ENCODE results near the gene CPPED1.

The CPPED1 gene

DNA sequence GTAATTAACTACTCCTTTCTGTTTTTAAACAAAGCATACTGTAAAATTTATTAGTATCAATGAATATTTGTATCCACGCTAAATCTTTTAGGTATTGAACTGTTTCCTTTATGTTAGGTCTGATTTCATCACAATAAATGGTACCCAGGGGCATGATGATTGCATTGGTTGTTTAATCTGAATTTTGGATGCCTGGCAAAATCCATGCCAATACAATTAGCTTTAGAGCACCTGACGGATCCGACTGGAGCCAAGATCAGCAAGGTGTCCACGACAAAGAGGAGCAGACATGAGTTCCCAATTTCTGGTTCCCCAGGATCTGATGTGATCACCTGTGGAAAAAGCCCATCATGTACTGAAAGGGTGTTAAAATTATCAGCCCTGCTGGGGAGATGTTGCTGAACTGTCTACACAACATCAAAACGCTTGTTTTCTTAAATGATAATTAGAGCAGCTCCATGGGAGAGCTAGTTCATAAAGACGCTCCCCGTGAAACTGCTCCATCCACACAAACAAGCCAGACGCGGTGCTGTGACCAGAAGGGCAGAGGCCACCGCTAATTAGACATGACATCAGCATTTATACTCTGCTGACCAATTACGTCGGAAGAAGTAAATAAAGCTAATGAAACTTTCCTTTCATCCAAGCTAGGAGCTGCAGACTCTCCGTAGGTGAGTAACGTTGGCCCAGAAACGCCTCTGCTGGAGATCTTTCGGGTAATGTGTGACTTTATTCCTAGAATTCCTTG lies 151.7 kb downstream of the CPPED1 start:
- no peak for DNase-seq (ENCODE audit: low read depth in 3 of 3, low spot score in 1 of 3)

DNA sequence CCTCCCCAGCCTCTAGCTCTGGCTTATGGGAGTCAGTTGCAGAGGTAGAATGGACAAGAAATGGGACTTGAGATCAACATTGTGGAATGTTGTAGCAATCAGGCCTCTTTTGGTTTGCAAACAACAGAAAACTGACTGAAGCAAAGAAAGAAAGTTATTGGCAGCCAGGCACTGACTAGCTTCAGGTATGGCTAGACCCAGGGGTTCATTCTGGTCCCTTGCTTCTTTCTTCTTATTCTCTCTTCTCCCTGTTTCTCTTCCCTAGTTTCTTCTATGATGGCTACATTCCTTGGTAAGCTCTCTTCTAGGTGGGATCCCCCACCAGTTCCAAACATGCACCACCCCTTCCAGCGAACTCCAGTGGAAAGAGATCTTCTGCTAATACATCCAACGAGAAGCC lies 154.3 kb downstream of the CPPED1 start:
- DNase-seq (ENCODE audit: low read depth in 3 of 3, low spot score in 1 of 3): no peak

DNA sequence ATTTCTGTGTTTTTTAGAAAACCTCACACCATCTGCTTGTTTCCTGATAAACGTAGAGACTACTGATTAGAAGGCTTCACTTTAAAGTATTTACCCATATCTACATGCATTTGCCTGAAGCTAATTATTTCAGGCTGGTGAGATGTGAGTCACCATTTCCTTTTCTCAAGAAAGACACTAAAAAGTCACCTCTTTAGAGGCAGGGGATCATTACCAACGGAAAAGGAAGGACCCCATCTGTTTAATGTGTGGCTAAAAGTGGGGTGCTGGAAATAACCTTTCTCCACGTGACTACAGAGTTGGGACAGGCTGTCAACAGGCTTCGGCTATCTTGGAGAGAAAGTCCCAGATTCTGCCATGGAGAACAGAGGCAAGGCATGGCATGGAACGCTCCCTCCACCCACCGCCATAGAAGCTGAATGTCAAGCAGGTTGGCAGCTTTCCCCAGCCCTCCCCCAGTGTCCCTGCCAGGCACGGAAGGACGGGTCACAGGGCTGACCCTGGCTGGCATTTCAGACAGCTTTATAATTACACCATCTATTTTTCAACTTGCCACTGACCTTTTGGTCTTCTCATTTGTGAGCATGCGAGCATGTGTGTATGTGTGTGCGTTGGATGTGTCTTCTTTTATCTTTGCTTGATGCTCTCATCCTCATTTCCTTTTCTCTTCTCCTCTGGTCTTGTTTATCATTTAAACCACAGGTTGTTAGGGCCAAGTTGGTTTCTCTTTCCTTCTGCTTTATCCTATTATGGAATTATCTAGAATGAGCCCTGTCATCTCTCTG lies 157.0 kb downstream of the CPPED1 start:
- DNase-seq (ENCODE audit: low read depth in 3 of 3, low spot score in 1 of 3): peak in 1 of 3 donors; percentile 10

GRCh38 chr16:12646098-12646489 lies 157.6 kb downstream of the CPPED1 start:
- no peak for DNase-seq (ENCODE audit: low read depth in 3 of 3, low spot score in 1 of 3)

DNA sequence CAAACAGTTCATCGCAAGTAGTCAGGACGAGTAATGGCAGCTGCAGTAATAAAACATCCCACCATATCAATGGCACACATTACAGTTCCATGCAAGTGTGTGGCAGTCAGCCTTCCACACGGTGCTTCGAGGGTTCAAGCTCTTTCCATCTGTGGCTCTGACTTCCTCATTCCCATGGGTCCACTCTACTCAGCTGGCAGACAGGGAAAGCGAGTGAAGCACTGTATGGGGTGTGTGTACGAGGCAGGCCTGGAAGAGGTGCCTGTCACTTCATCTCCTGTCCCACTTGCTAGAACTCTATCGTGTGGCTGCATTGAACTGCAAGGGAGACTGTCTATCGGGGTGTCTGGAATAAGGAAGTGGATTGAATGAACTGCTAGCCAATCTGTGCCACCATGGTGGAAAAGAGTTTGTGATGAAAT lies 160.6 kb downstream of the CPPED1 start:
- no peak for DNase-seq (ENCODE audit: low read depth in 3 of 3, low spot score in 1 of 3)

- DNase-seq (ENCODE audit: low read depth in 3 of 3, low spot score in 1 of 3): no peak
Observed at GRCh38 chr16:12639044-12639443, 164.6 kb downstream of the CPPED1 start.

GRCh38 chr16:12637002-12637401 lies 166.7 kb downstream of the CPPED1 start:
- no peak for DNase-seq (ENCODE audit: low read depth in 3 of 3, low spot score in 1 of 3)

DNA sequence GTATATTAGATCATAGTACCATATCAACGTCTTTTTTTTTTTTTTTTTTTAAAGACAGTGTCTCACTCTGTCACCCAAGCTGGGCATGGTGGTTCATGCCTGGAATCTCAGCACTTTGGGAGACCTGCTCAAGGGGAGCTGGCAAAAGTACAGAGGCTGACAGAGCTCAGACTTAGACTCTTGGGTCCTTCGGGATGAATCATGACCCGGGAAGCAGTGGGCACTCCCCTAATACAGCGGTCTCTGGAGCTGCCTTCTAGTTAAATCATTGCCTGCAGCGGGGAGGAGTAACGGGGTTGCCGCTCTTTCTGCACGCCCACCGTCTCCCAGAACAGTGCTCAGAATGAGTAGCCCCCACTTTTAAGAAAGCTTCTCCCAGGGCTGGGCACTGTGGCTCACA lies 174.4 kb downstream of the CPPED1 start:
- DNase-seq (ENCODE audit: low read depth in 3 of 3, low spot score in 1 of 3): no peak

GRCh38 chr16:12628536-12628935 lies 175.2 kb downstream of the CPPED1 start:
- DNase-seq (ENCODE audit: low read depth in 3 of 3, low spot score in 1 of 3): no peak

GRCh38 chr16:12627394-12627793 lies 176.3 kb downstream of the CPPED1 start:
- no peak for DNase-seq (ENCODE audit: low read depth in 3 of 3, low spot score in 1 of 3)

GRCh38 chr16:12626411-12626810 lies 177.3 kb downstream of the CPPED1 start:
- DNase-seq (ENCODE audit: low read depth in 3 of 3, low spot score in 1 of 3): no peak

GRCh38 chr16:12625716-12626115 lies 178.0 kb downstream of the CPPED1 start:
- no peak for DNase-seq (ENCODE audit: low read depth in 3 of 3, low spot score in 1 of 3)

- DNase-seq (ENCODE audit: low read depth in 3 of 3, low spot score in 1 of 3): no peak
Observed at GRCh38 chr16:12625068-12625467, 178.6 kb downstream of the CPPED1 start.

DNA sequence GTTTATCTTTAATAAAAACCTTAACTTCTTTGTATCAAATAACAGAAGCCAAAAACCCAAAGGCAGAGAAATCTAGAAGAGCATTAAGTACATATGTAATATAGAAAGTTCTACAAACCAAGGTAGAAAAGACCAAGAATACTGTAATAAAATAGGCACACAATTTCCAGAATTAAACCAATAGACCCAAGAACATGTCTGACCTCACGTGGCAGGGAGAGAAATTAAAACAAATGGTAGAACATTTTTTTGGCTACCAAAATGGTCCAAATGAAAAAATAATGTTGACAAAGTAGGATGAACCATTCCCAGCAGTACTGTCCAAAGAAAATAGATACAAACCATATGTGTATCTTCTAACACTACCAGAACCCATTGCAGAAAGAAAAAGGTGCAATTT lies 183.5 kb downstream of the CPPED1 start:
- DNase-seq (ENCODE audit: low read depth in 3 of 3, low spot score in 1 of 3): no peak

- no peak for DNase-seq (ENCODE audit: low read depth in 3 of 3, low spot score in 1 of 3)
Observed at GRCh38 chr16:12618515-12618914, 185.2 kb downstream of the CPPED1 start.

DNA sequence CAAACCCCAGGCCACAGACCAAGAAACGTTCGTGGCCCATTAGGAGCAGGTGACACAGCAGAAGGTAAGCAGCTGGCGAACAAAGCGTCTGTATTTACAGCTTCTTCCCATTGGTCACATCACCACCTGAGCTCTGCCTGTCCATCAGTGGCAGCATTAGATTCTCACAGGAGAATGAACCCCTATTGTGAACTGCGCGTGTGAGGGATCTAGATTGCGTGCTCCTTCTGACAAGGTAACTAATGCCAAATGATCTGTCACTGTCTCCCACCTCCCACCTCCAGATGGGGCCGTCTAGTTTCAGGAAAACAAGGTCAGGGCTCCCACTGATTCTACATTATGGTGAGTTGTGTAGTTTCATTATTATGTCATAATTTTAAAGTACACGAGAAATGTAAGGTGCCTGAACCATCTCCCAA lies 186.3 kb downstream of the CPPED1 start:
- peak in 1 of 3 donors; percentile 4 for DNase-seq (ENCODE audit: low read depth in 3 of 3, low spot score in 1 of 3)

- no peak for DNase-seq (ENCODE audit: low read depth in 3 of 3, low spot score in 1 of 3)
Observed at GRCh38 chr16:12614662-12615278, 188.9 kb downstream of the CPPED1 start.

DNA sequence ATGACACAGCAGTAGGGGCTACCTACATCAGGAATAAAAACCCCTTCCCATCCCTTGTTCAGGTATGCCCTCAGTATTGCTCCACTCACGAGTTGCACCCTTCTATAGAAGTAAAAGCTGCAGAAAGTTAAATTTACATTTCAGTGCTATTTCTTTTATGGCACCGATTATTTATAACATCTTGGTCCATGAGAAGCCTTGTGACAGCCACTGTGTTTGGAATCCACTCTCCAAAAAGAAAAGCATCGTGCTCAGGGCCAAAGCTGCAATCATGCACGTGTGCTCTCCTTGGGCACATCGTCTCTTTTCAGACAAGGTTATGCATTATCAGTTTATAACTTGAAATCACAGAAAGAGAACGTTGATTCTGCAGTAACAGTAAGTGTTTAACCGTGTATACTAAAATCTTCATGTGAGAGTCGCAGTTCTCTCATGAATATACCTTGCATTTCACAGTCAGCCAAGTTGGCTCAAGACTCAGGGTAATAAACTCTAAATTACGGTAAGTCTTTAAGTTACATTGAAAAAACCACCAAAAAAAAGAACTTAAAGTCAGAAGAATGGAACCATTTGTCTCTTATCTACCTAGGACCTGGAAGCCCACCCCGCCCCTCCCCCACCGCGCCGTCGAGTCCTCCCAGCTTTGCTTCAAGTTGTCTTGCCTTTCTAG lies 189.6 kb downstream of the CPPED1 start:
- DNase-seq (ENCODE audit: low read depth in 3 of 3, low spot score in 1 of 3): no peak

GRCh38 chr16:12613131-12613991 lies 190.3 kb downstream of the CPPED1 start:
- DNase-seq (ENCODE audit: low read depth in 3 of 3, low spot score in 1 of 3): peak in 1 of 3 donors; percentile 7

DNA sequence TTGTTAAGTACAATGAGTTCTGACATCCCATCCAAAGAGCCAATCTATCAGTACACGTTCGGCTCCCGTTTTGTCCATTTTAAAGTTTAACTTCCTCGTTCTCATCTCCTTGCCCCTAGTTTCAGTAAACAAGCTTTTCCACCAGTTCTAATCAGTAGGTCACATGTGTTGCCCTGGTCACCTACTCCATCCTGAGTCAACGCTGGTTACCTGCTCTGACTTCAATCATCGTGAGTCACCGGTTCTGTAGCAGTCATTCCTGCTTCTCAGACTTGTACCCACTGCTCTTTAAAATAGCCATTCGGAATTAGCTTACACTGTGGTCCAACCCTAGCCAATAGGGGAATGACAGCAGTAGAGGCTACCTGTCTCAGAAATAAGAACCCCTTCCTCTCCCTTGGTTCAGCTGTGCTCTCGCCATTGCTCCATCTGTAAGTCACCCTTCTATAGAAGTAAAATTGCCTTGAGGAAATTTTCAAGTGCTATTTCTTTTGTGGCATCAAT lies 191.0 kb downstream of the CPPED1 start:
- no peak for DNase-seq (ENCODE audit: low read depth in 3 of 3, low spot score in 1 of 3)
